H4 (cell line): ENCODE data around the gene NKX2-1. TPM values are rescaled to one million over a fixed set of nuclear protein-coding genes. Genes with fewer than 3 reads are reported as not detected.

Experiments
- DNase-seq: peaks from one replicate; pipeline ENCODE4 v3.0.0-alpha.2; 2015; ENCODE audit warnings: low spot score
- total RNA-seq: library from RNA; depleted of rRNA; stranded (reverse); fragments of >200 nt; shearing (Covaris generic); gene quantifications from 2 replicates; pipeline ENCODE4 v1.2.3, GENCODE V29; 2014

Gene NKX2-1
- total RNA-seq, 1 experiment from 2014 or later = 0.62 TPM

- no peak for DNase-seq
These were observed 1.9 kb downstream of the NKX2-1 start for GRCh38 chr14:36518031-36518585.

- no peak for DNase-seq
These were observed 2.6 kb downstream of the NKX2-1 start for GRCh38 chr14:36517242-36518030.

- DNase-seq = no peak
These were observed 3.3 kb downstream of the NKX2-1 start for GRCh38 chr14:36516719-36517241.

GRCh38 chr14:36515896-36516718 lies 3.9 kb downstream of the NKX2-1 start:
- no peak for DNase-seq

- DNase-seq = no peak
These were observed 4.9 kb downstream of the NKX2-1 start for GRCh38 chr14:36515105-36515593.

- no peak for DNase-seq
These were observed 5.5 kb downstream of the NKX2-1 start for GRCh38 chr14:36514278-36515104.

GRCh38 chr14:36513451-36514277 lies 6.4 kb downstream of the NKX2-1 start:
- no peak for DNase-seq

GRCh38 chr14:36513012-36513420 lies 7.0 kb downstream of the NKX2-1 start:
- no peak for DNase-seq

- no peak for DNase-seq
These were observed 7.4 kb downstream of the NKX2-1 start for GRCh38 chr14:36512585-36513003.

- no peak for DNase-seq
These were observed 7.9 kb downstream of the NKX2-1 start for GRCh38 chr14:36511981-36512584.

GRCh38 chr14:36510874-36511273 lies 9.2 kb downstream of the NKX2-1 start:
- no peak for DNase-seq

- no peak for DNase-seq
These were observed 9.8 kb downstream of the NKX2-1 start for GRCh38 chr14:36510078-36510799.

GRCh38 chr14:36509069-36509917 lies 10.7 kb downstream of the NKX2-1 start:
- no peak for DNase-seq

- DNase-seq = no peak
These were observed 11.5 kb downstream of the NKX2-1 start for GRCh38 chr14:36508418-36509068.

- no peak for DNase-seq
These were observed 12.1 kb downstream of the NKX2-1 start for GRCh38 chr14:36507847-36508417.

GRCh38 chr14:36506732-36507614 lies 13.1 kb downstream of the NKX2-1 start:
- DNase-seq = no peak
